Hepatocyte (in vitro differentiated cells): ENCODE measurements around the gene MDC1. TPM values are rescaled to one million over a fixed set of nuclear protein-coding genes. Genes with fewer than 3 reads are reported as not detected.

Experiments
- DNase-seq: peaks from one replicate; pipeline ENCODE4 v3.0.0-alpha.2; 2016; ENCODE audit warnings: low spot score
- H2AFZ ChIP-seq: fragments of 200-600 bp; sonication (generic); 2 replicates; pipeline ENCODE4 v1.6.0; 2016; ENCODE audit warnings: antibody characterized with exemption, mild to moderate bottlenecking
- H3K27ac ChIP-seq: fragments of 200-600 bp; sonication (generic); 2 replicates; pipeline ENCODE4 v1.5.1; 2016; ENCODE audit warnings: mild to moderate bottlenecking
- H3K27me3 ChIP-seq: fragments of 200-600 bp; sonication (generic); 2 replicates; pipeline ENCODE4 v1.6.1; 2016
- H3K36me3 ChIP-seq: fragments of 200-600 bp; sonication (generic); replicated peaks from 2 replicates; pipeline ENCODE4 v1.5.1; 2016; ENCODE audit warnings: low read depth; ENCODE audit not compliant: insufficient read depth
- H3K4me1 ChIP-seq: fragments of 200-600 bp; sonication (generic); 2 replicates; pipeline ENCODE4 v1.5.1; 2016; ENCODE audit warnings: mild to moderate bottlenecking, moderate library complexity; ENCODE audit not compliant: insufficient read depth
- H3K4me2 ChIP-seq: fragments of 200-600 bp; sonication (generic); 2 replicates; pipeline ENCODE4 v1.6.0; 2016
- H3K4me3 ChIP-seq: fragments of 200-600 bp; sonication (generic); 2 replicates; pipeline ENCODE4 v1.5.1; 2016; ENCODE audit warnings: mild to moderate bottlenecking
- H3K79me2 ChIP-seq: fragments of 200-600 bp; sonication (generic); 2 replicates; pipeline ENCODE4 v1.6.0; 2017; ENCODE audit warnings: mild to moderate bottlenecking
- H3K9me2 ChIP-seq: fragments of 200-600 bp; sonication (generic); replicated peaks from 2 replicates; pipeline ENCODE4 v1.6.0; 2017; ENCODE audit warnings: mild to moderate bottlenecking; ENCODE audit not compliant: insufficient read depth
- H3K9me3 ChIP-seq: fragments of 200-600 bp; sonication (generic); 2 replicates; pipeline ENCODE4 v1.5.1; 2016; ENCODE audit warnings: low read depth, mild to moderate bottlenecking
- H4K20me1 ChIP-seq: fragments of 200-600 bp; sonication (generic); 2 replicates; pipeline ENCODE4 v1.6.0; 2016; ENCODE audit warnings: mild to moderate bottlenecking; ENCODE audit not compliant: insufficient read depth, poor library complexity, severe bottlenecking
- CTCF ChIP-seq: fragments of 200-600 bp; sonication (generic); IDR thresholded peaks from 2 replicates; pipeline ENCODE4 v1.5.1; 2016; ENCODE audit warnings: antibody characterized with exemption, mild to moderate bottlenecking; ENCODE audit not compliant: poor library complexity
- EZH2 ChIP-seq: fragments of 200-600 bp; sonication (generic); IDR thresholded peaks from 2 replicates; pipeline ENCODE4 v1.6.1; 2016; ENCODE audit warnings: antibody characterized with exemption, mild to moderate bottlenecking, borderline replicate concordance
- EZH2phosphoT487 ChIP-seq: fragments of 200-600 bp; sonication (generic); IDR thresholded peaks from one replicate; pipeline ENCODE4 v1.6.1; 2018; ENCODE audit warnings: antibody characterized with exemption, mild to moderate bottlenecking, low read depth, moderate library complexity; ENCODE audit not compliant: unreplicated experiment, severe bottlenecking
- WGBS: methylation state at CpG from one replicate; pipeline ENCODE4 v1.1.6; 2016; ENCODE audit warnings: low lambda C conversion rate; ENCODE audit errors: missing lambda C conversion rate; 5-methylcytosine and 5-hydroxymethylcytosine counted together
- polyA plus RNA-seq: library from polyadenylated mRNA; unstranded; fragments of >200 nt; fragmentation: Nextera tagmentation; extraction: Ambion mirVana; gene quantifications from 2 replicates; pipeline ENCODE4 v1.2.1, GENCODE V29; 2016
- total RNA-seq: library from RNA; depleted of rRNA; stranded (reverse); fragments of >200 nt; gene quantifications from 2 replicates; pipeline ENCODE4 v1.2.3, GENCODE V29; 2014

MDC1 gene
- total and polyA plus RNA-seq, 2 experiments from 2014 or later, result 8.7 to 9.9 TPM

- peaks cover 58% of the 10 kb centered on the region for H3K79me2 ChIP-seq
- no peak for TF ChIP-seq EZH2
- no peak for TF ChIP-seq CTCF
- TF ChIP-seq EZH2phosphoT487, result no peak
- H3K4me2 ChIP-seq, result peak overlapping the region; percentile 93
These were observed 35.3 kb downstream of the MDC1 start for GRCh38 chr6:30681766-30682142.

GRCh38 chr6:30679765-30680535 is 37.1 kb downstream of the MDC1 start:
- Histone ChIP-seq H3K4me3 (no peak overlapping the region), H3K27ac (no peak overlapping the region), H3K36me3 (no peaks in the 10 kb centered on the region), H4K20me1 (no peaks in the 10 kb centered on the region), H3K79me2 (peaks cover 43% of the 10 kb centered on the region), H3K9me2 (no peaks in the 10 kb centered on the region), H3K9me3 (no peaks in the 10 kb centered on the region), H3K4me2 (no peak overlapping the region), H3K4me1 (peaks cover 25% of the 10 kb centered on the region), H2AFZ (no peak overlapping the region), H3K27me3 (no peaks in the 10 kb centered on the region)
- DNase-seq, result no peak
- WGBS, result 77% methylated on average over 7 of the region's 7 CpGs
- TF ChIP-seq EZH2 (no peak), EZH2phosphoT487 (no peak), CTCF (no peak)

More at GRCh38 chr6:30681766-30682142, 35.3 kb downstream of the MDC1 start:
- H3K4me3 ChIP-seq, result no peak overlapping the region
- no peaks in the 10 kb centered on the region for H3K27me3 ChIP-seq
- H4K20me1 ChIP-seq, result peaks cover 4% of the 10 kb centered on the region
- WGBS, result 83% methylated on average over 4 of the region's 4 CpGs
- H3K27ac ChIP-seq, result peak overlapping the region; percentile 89
- H2AFZ ChIP-seq, result no peak overlapping the region
- peaks cover 37% of the 10 kb centered on the region for H3K4me1 ChIP-seq
- no peaks in the 10 kb centered on the region for H3K9me3 ChIP-seq
- no peak for DNase-seq
- no peaks in the 10 kb centered on the region for H3K36me3 ChIP-seq
- no peaks in the 10 kb centered on the region for H3K9me2 ChIP-seq

- Histone ChIP-seq H3K4me3 (no peak overlapping the region), H3K27ac (no peak overlapping the region), H3K9me3 (no peaks in the 10 kb centered on the region), H3K27me3 (no peaks in the 10 kb centered on the region), H4K20me1 (no peaks in the 10 kb centered on the region), H3K79me2 (peaks cover 35% of the 10 kb centered on the region), H2AFZ (no peak overlapping the region), H3K9me2 (no peaks in the 10 kb centered on the region), H3K36me3 (no peaks in the 10 kb centered on the region), H3K4me1 (peaks cover 22% of the 10 kb centered on the region), H3K4me2 (peak overlapping the region; percentile 64)
- TF ChIP-seq CTCF (peak; percentile 95), EZH2phosphoT487 (no peak)
- 23% methylated on average over 26 of the region's 31 CpGs for WGBS
- DNase-seq, result peak; percentile 90
These were observed 37.9 kb downstream of the MDC1 start for GRCh38 chr6:30678964-30679726.
